K562 (cell line): Measurements from ENCODE around the gene BACE2. TPM values are rescaled to one million over a fixed set of nuclear protein-coding genes. Genes with fewer than 3 reads are reported as not detected.

ENCODE experiments used
- ATAC-seq: fragments of 200-7000 bp; cut with Tn5 transposase; 3 replicates; pipeline ENCODE4 v1.9.1; 2020; ENCODE audit warnings: moderate library complexity
- BruUV-seq: library from RNA; stranded (reverse); fragments of 400-500 nt; replicated peaks from 2 replicates; lab custom pipeline; 2021; lab: Mats Ljungman, UMichigan
- CTCF ChIA-PET: fragments of 300-600 bp; formaldehyde crosslinking; extraction: SDS; loops from one replicate; lab custom pipeline; 2021; ENCODE audit warnings: low intra/inter-chr PET ratio; lab: Yijun Ruan, JAX
- POLR2A ChIA-PET: fragments of 300-600, 350-650 bp; sonication (Branson Sonifier 250); formaldehyde crosslinking; extraction: SDS; loops from one replicate; lab custom pipeline; 2021; ENCODE audit warnings: antibody characterized with exemption, inconsistent platforms; lab: Yijun Ruan, JAX
- DNase-seq, 4 experiments: peaks; one replicate each; pipeline versions ENCODE4 v3.0.0 to v3.0.0-alpha.2; 2011 to 2018; ENCODE audit warnings: low spot score in 3 of 4, mixed read lengths in 3 of 4; ENCODE audit errors: extremely low read depth in 1 of 4
- FAIRE-seq: peaks from 2 replicates; lab custom pipeline; 2011; peaks lifted over from hg19 to GRCh38; lab: Jason Lieb, UNC
- H2AFZ ChIP-seq: 2 replicates; pipeline ENCODE4 v1.6.0; 2011; ENCODE audit warnings: low read depth, low read length, control low read depth, inconsistent platforms
- H3K27ac ChIP-seq: fragments of 200-600 bp; 3 replicates; pipeline ENCODE4 v1.8.0; 2011; ENCODE audit warnings: low read depth, mild to moderate bottlenecking, control low read depth, inconsistent platforms, low read length, moderate library complexity, mixed read lengths; ENCODE audit errors: extremely low read depth
- H3K27me3 ChIP-seq, 2 experiments: fragments of 300-600 bp in 1 of 2; 2 replicates in 1 of 2; 3 replicates in 1 of 2; pipeline versions ENCODE4 v1.6.0 to v1.8.0; 2011; ENCODE audit warnings: inconsistent platforms in 2 of 2, low read length in 2 of 2, mild to moderate bottlenecking in 1 of 2, mixed read lengths in 1 of 2, moderate library complexity in 1 of 2; ENCODE audit not compliant: control insufficient read depth in 2 of 2, insufficient read depth in 2 of 2
- H3K36me3 ChIP-seq: fragments of 300-600 bp; 3 replicates; pipeline ENCODE4 v1.8.0; 2011; ENCODE audit warnings: mild to moderate bottlenecking, low read length, inconsistent platforms; ENCODE audit not compliant: control insufficient read depth, insufficient read depth
- H3K4me1 ChIP-seq, 2 experiments: fragments of 200-600 bp in 1 of 2; replicated peaks in 1 of 2; 2 replicates in 1 of 2; 3 replicates in 1 of 2; pipeline versions ENCODE4 v1.5.1 to v1.8.0; 2011; ENCODE audit warnings: inconsistent platforms in 2 of 2, low read length in 2 of 2, mild to moderate bottlenecking in 1 of 2, mixed read lengths in 1 of 2, moderate library complexity in 1 of 2; ENCODE audit not compliant: control insufficient read depth in 2 of 2, insufficient read depth in 2 of 2
- H3K4me2 ChIP-seq: 2 replicates; pipeline ENCODE4 v1.6.1; 2011; ENCODE audit warnings: low read length, control low read depth, inconsistent platforms, mixed read lengths; ENCODE audit not compliant: insufficient read depth
- H3K4me3 ChIP-seq: fragments of 200-600 bp; sonication (generic), shearing (Covaris generic); 2 replicates; pipeline ENCODE4 v1.5.1; 2016; ENCODE audit warnings: control low read depth, inconsistent platforms
- H3K79me2 ChIP-seq: fragments of 200-600 bp; 3 replicates; pipeline ENCODE4 v1.8.0; 2011; ENCODE audit warnings: low read length, inconsistent platforms; ENCODE audit not compliant: control insufficient read depth, insufficient read depth
- H3K9ac ChIP-seq, 2 experiments: 2 replicates each; pipeline versions ENCODE4 v1.6.0 to v1.6.1; 2011; ENCODE audit warnings: low read depth in 2 of 2, low read length in 2 of 2, control low read depth in 1 of 2, inconsistent platforms in 1 of 2, mild to moderate bottlenecking in 1 of 2, mixed read lengths in 1 of 2; ENCODE audit not compliant: insufficient read depth in 1 of 2
- H3K9me1 ChIP-seq: one replicate; pipeline ENCODE4 v1.6.0; 2011; ENCODE audit warnings: inconsistent platforms, mild to moderate bottlenecking, low read length, moderate library complexity; ENCODE audit not compliant: control insufficient read depth, insufficient read depth
- H3K9me3 ChIP-seq: replicated peaks from 2 replicates; pipeline ENCODE4 v1.5.1; 2011; ENCODE audit warnings: low read depth, low read length, inconsistent platforms; ENCODE audit not compliant: control insufficient read depth, insufficient read depth
- H4K20me1 ChIP-seq: replicated peaks from 2 replicates; pipeline ENCODE4 v1.6.1; 2011; ENCODE audit warnings: low read length, inconsistent platforms, mixed read lengths; ENCODE audit not compliant: control insufficient read depth, insufficient read depth
- CBFA2T2 ChIP-seq: fragments of 450-650 bp; conservative IDR thresholded peaks from 2 replicates; pipeline ENCODE4 v1.6.1; 2017; ENCODE audit warnings: mild to moderate bottlenecking
- CBFA2T3 ChIP-seq: fragments of 450-650 bp; IDR thresholded peaks from 2 replicates; pipeline ENCODE4 v1.6.1; 2017
- KLF16 ChIP-seq: IDR thresholded peaks from 2 replicates; pipeline ENCODE4 v1.6.1; 2016; ENCODE audit warnings: antibody characterized with exemption
- RBM17 ChIP-seq: fragments of 200-400 bp; formaldehyde crosslinking; IDR thresholded peaks from 2 replicates; pipeline ENCODE4 v1.6.1; 2017; ENCODE audit warnings: low read depth, mild to moderate bottlenecking, low read length, borderline replicate concordance
- TAL1 ChIP-seq: fragments of 450-650 bp; IDR thresholded peaks from 2 replicates; pipeline ENCODE4 v1.6.1; 2016; ENCODE audit warnings: mild to moderate bottlenecking
- TCF3 ChIP-seq: sonication (generic); formaldehyde crosslinking; IDR thresholded peaks from 2 replicates; pipeline ENCODE4 v1.4.0; 2020; ENCODE audit warnings: mild to moderate bottlenecking, missing genetic modification reagents
- WGBS: fragments of 100-300 bp; shearing (Covaris generic); methylation state at CpG from one replicate; pipeline ENCODE4 v1.1.6; 2016; ENCODE audit warnings: low coverage, mixed read lengths; ENCODE audit not compliant: insufficient coverage; ENCODE audit errors: missing lambda C conversion rate; 5-methylcytosine and 5-hydroxymethylcytosine counted together
- in situ Hi-C: fragments of 300-500 bp; cut with MboI; formaldehyde crosslinking; loops from 4 replicates; pipeline ENCODE4 v1.15.0; 2018; ENCODE audit warnings: inconsistent platforms, mixed read lengths
- intact Hi-C: fragments of 100-400 bp; cut with micrococcal nuclease; formaldehyde crosslinking; loops from 2 replicates; pipeline ENCODE4 v1.14.2; 2022
- polyA plus RNA-seq, 8 experiments: library from polyadenylated mRNA; depleted of rRNA in 4 of 8; stranded (reverse) in 5 of 8; unstranded in 3 of 8; fragments of >200 nt; fragmentation: Nextera tagmentation in 2 of 8; fragmentation: Illumina TruSeq in 1 of 8; extraction: Ambion mirVana in 2 of 8; extraction: Trizol in 1 of 8; gene quantifications; 2 replicates each; pipeline versions ENCODE4 v1.2.1 to v1.2.3, GENCODE V29; 2011 to 2014; ENCODE audit warnings: inconsistent platforms in 1 of 8, missing spikeins in 1 of 8
- total RNA-seq, 7 experiments: library from RNA; depleted of rRNA in 6 of 7; stranded (reverse); fragments of >200 nt in 6 of 7; fragmentation: Illumina TruSeq in 2 of 7; extraction: Trizol in 2 of 7; gene quantifications; 2 replicates each; pipeline versions ENCODE4 v1.2.1 to v1.2.3, GENCODE V29; 2011 to 2021; ENCODE audit warnings: low replicate concordance in 1 of 7
- TF ChIP-seq, protein P1 (sequence below): sonication (generic); formaldehyde crosslinking; IDR thresholded peaks from 2 replicates; pipeline ENCODE4 v1.9.0; 2022; ENCODE audit warnings: mild to moderate bottlenecking, missing genetic modification reagents

BACE2 gene
- total and polyA plus RNA-seq, 9 of the 15 experiments (the other 6 are each of a cell fraction or from before 2014, with no cell fraction given): 0.05 to 0.24 (median 0.15) TPM; not detected in 2

GRCh38 chr21:41209016-41209619 is 41.2 kb downstream of the BACE2 start:
- TF ChIP-seq KLF16 (0 out of 2 replicates have a peak, but pooled peaks have one; percentile 37), TCF3 (peak; percentile 70), CBFA2T3 (peak; percentile 50), CBFA2T2 (peak; percentile 39), TAL1 (peak; percentile 17; the same call in 1 of the 2 replicates), RBM17 (no peak)
- TF ChIP-seq, protein P1, sequence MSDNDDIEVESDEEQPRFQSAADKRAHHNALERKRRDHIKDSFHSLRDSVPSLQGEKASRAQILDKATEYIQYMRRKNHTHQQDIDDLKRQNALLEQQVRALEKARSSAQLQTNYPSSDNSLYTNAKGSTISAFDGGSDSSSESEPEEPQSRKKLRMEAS (CRISPR knock-in tag): no peak
- Histone ChIP-seq H2AFZ (no peak overlapping the region), H3K4me2 (no peak overlapping the region), H3K27ac (no peak overlapping the region), H3K36me3 (no peaks in the 10 kb centered on the region), H4K20me1 (peaks cover 10% of the 10 kb centered on the region; the same call in 1 of the 2 replicates), H3K27me3 (peaks cover 13 to 32% of the 10 kb centered on the region in 2 experiments; a peak in 3 of 5 replicates), H3K9ac (no peak overlapping the region), H3K9me3 (no peaks in the 10 kb centered on the region), H3K4me3 (no peak overlapping the region), H3K79me2 (no peaks in the 10 kb centered on the region), H3K4me1 (no peaks in the 10 kb centered on the region; a peak in 1 of 5 replicates), H3K9me1 (no peaks in the 10 kb centered on the region)
- intact Hi-C loops (no loop called here), in situ Hi-C loops (no loop called here)
- peak in 1 of 4 experiments; percentile 15 for DNase-seq
- BruUV-seq: no TSS peak
- ChIA-PET POLR2A (interaction anchor here (0.7 kb wide), 1 partner anchor 159 kb away, joined by 3 read pairs; no protein-coding TSS in a partner anchor), CTCF (no interaction called here)
- no peak for FAIRE-seq
- under 1% methylated on average over 17 of the region's 17 CpGs for WGBS
- ATAC-seq: peak; percentile 45; the same call in 2 of the 3 replicates
